Ishikawa (cell line): Measurements from ENCODE around the gene NFATC4.

ENCODE experiments used
- CEBPB ChIP-seq: IDR thresholded peaks from 2 replicates; pipeline ENCODE4 v1.6.1; 2012
- CREB1 ChIP-seq: IDR thresholded peaks from 2 replicates; pipeline ENCODE4 v1.6.1; 2012; ENCODE audit warnings: low read depth
- EGR1 ChIP-seq: IDR thresholded peaks from 2 replicates; pipeline ENCODE4 v1.6.1; 2012
- EP300 ChIP-seq: IDR thresholded peaks from 2 replicates; pipeline ENCODE4 v1.6.1; 2012; ENCODE audit warnings: borderline replicate concordance
- FOXM1 ChIP-seq: IDR thresholded peaks from 2 replicates; pipeline ENCODE4 v1.6.1; 2012; ENCODE audit warnings: low read depth, borderline replicate concordance
- NFIC ChIP-seq: IDR thresholded peaks from 2 replicates; pipeline ENCODE4 v1.6.1; 2012
- RAD21 ChIP-seq: IDR thresholded peaks from 2 replicates; pipeline ENCODE4 v1.6.1; 2012; ENCODE audit warnings: low read depth
- TAF1 ChIP-seq: IDR thresholded peaks from 2 replicates; pipeline ENCODE4 v1.6.1; 2012; ENCODE audit warnings: low read depth, mild to moderate bottlenecking
- TCF12 ChIP-seq: IDR thresholded peaks from 2 replicates; pipeline ENCODE4 v1.6.1; 2012; ENCODE audit warnings: low read depth
- TEAD4 ChIP-seq: IDR thresholded peaks from 2 replicates; pipeline ENCODE4 v1.6.1; 2012
- YY1 ChIP-seq: IDR thresholded peaks from 2 replicates; pipeline ENCODE4 v1.6.1; 2012; ENCODE audit warnings: low read depth
- ZBTB7A ChIP-seq: IDR thresholded peaks from 2 replicates; pipeline ENCODE4 v1.6.1; 2012; ENCODE audit warnings: low read depth
- TF ChIP-seq, protein P1 (sequence below): IDR thresholded peaks from 2 replicates; pipeline ENCODE4 v1.6.1; 2012; ENCODE audit warnings: low read depth, mild to moderate bottlenecking
- TF ChIP-seq, protein P2 (sequence below): IDR thresholded peaks from 2 replicates; pipeline ENCODE4 v1.6.1; 2012
- TF ChIP-seq, protein P3 (sequence below): IDR thresholded peaks from 2 replicates; pipeline ENCODE4 v1.6.1; 2012

Gene NFATC4

DNA sequence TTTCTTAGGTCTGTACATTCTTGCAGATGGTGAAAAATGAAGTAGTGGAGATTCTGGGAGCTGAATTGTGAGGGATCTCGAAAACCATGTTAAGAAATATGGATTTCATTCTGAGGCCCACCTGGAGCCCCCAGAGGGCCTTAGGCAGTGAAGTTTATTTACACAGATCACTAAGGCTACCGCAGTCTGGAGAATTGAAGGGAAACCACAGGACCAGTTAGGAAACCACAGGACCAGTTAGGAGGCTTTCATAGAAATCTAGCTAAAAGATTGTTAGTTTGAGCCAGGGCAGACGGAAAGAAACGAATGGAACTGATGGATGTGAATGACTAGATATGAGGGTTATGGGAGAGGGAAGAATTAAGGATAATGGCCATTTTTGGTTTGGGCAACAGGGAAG, 54.3 kb downstream of the NFATC4 start:
- no peak for TF ChIP-seq CEBPB
- no peak for TF ChIP-seq FOXM1
- no peak for TF ChIP-seq EP300
- TF ChIP-seq TAF1 = no peak
- no peak for TF ChIP-seq EGR1
- no peak for TF ChIP-seq YY1
- TF ChIP-seq NFIC = no peak
- TF ChIP-seq TEAD4 = no peak
- no peak for TF ChIP-seq TCF12
- TF ChIP-seq CREB1 = no peak

DNA sequence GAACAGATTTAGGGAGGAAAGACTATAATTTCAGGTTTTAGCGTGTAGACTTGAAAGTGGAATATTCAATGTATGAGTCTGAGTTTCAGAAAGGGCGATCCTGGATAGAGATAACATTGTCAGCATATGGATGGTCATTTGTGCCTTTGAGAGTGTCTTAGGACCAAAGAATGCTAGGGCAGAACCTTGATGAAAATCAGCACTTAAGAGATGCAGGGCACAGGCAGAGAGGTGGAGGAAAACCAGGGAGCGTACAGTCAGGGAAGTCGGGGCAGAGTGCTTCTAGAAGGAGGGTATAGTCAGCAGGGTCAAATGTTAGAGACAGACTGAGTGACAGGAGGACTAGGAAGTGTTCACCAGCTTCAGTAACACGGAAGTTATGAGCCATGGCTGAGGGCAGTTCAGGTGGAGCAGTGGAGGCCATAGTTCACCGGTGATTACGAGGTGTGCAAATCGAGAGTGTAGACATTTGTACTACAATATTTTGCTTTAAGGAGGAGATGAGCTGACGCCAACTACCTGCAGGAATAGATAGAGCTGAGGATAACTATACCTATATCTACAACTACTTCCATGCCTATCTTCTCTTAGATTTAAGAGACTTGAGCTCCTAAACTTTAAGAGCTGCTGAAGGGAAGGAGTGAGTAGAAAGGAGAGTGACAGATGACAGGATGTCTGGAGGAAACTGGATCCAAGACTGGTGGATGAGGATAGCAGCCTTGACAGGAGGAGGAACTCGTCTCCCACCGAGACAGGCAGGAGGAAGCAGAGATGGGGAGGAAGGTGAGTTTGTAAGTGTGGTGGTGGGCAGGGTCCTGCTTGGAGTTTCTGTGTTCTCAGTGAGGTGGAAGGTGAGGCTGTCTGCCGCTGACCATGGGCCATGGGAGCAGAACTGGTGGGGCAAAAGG, 55.0 kb downstream of the NFATC4 start:
- TF ChIP-seq EP300 (no peak), FOXM1 (no peak), NFIC (no peak), RAD21 (no peak)
- TF ChIP-seq, protein P1, sequence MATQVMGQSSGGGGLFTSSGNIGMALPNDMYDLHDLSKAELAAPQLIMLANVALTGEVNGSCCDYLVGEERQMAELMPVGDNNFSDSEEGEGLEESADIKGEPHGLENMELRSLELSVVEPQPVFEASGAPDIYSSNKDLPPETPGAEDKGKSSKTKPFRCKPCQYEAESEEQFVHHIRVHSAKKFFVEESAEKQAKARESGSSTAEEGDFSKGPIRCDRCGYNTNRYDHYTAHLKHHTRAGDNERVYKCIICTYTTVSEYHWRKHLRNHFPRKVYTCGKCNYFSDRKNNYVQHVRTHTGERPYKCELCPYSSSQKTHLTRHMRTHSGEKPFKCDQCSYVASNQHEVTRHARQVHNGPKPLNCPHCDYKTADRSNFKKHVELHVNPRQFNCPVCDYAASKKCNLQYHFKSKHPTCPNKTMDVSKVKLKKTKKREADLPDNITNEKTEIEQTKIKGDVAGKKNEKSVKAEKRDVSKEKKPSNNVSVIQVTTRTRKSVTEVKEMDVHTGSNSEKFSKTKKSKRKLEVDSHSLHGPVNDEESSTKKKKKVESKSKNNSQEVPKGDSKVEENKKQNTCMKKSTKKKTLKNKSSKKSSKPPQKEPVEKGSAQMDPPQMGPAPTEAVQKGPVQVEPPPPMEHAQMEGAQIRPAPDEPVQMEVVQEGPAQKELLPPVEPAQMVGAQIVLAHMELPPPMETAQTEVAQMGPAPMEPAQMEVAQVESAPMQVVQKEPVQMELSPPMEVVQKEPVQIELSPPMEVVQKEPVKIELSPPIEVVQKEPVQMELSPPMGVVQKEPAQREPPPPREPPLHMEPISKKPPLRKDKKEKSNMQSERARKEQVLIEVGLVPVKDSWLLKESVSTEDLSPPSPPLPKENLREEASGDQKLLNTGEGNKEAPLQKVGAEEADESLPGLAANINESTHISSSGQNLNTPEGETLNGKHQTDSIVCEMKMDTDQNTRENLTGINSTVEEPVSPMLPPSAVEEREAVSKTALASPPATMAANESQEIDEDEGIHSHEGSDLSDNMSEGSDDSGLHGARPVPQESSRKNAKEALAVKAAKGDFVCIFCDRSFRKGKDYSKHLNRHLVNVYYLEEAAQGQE = no peak
- TF ChIP-seq, protein P2, sequence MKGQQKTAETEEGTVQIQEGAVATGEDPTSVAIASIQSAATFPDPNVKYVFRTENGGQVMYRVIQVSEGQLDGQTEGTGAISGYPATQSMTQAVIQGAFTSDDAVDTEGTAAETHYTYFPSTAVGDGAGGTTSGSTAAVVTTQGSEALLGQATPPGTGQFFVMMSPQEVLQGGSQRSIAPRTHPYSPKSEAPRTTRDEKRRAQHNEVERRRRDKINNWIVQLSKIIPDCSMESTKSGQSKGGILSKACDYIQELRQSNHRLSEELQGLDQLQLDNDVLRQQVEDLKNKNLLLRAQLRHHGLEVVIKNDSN = no peak

DNA sequence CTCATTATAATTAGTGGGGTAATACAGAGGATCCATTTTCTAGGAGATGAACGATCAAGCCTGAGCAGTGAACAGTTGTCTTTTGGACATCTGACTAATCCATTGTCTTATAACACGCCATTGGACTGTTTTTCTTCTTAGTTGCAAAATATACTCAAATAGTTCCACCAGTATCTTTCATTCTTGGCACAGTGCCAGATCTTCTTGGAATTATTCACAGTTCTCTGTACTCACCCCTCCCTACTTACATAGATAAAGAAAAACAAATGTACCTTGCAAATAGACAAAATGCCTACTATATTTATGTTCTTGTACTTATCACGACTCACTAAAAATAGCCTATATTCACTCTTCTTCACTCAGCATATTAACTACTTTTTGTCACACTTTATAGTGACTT, 57.7 kb downstream of the NFATC4 start:
- TF ChIP-seq NFIC = peak; percentile 95
- no peak for TF ChIP-seq ZBTB7A

DNA sequence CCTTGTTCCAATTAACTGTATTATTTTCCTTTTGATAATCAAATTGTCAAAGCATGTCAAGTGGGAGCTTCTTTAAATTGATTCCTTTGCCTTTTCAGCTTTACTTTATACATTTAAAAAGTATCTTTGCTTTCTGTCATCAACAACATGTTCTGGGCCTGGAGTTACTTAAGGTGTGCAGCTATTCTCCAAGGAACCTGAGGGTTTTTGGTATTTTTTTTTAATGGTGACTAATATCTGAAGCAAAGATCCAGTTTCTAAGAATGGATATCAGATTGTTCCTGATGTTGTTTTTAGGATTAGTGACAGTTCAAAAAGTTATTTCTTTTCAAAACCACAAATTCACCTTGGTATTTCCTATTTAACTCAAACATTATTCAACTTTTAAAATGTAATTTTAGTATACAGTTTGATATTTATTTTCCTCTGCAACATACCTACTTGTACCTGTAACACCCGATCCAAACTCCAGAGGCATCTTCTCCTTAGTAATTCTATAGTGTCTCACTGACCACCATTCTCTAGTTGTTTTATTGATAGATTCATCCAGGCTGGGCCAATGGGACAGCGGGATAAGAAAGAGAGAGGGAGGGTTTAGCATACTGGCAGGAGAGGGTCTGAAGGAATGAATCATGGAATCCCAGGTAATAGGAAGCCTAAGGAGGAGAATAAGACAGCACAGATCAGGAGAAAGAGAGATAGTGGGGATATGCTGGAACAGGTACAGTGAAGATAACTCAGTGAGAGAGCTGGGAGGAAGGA, 58.3 kb downstream of the NFATC4 start:
- TF ChIP-seq EP300 = no peak
- no peak for TF ChIP-seq FOXM1
- TF ChIP-seq EGR1 = no peak
- TF ChIP-seq, protein P2 = no peak
- no peak for TF ChIP-seq NFIC
- TF ChIP-seq CEBPB = no peak
- TF ChIP-seq, protein P1 = no peak
- TF ChIP-seq, protein P3, sequence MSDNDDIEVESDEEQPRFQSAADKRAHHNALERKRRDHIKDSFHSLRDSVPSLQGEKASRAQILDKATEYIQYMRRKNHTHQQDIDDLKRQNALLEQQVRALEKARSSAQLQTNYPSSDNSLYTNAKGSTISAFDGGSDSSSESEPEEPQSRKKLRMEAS = no peak
- TF ChIP-seq TEAD4 = no peak
- TF ChIP-seq TCF12 = no peak
- TF ChIP-seq CREB1 = no peak
- TF ChIP-seq YY1 = no peak
- no peak for TF ChIP-seq TAF1
- TF ChIP-seq RAD21 = no peak
- TF ChIP-seq ZBTB7A = no peak

DNA sequence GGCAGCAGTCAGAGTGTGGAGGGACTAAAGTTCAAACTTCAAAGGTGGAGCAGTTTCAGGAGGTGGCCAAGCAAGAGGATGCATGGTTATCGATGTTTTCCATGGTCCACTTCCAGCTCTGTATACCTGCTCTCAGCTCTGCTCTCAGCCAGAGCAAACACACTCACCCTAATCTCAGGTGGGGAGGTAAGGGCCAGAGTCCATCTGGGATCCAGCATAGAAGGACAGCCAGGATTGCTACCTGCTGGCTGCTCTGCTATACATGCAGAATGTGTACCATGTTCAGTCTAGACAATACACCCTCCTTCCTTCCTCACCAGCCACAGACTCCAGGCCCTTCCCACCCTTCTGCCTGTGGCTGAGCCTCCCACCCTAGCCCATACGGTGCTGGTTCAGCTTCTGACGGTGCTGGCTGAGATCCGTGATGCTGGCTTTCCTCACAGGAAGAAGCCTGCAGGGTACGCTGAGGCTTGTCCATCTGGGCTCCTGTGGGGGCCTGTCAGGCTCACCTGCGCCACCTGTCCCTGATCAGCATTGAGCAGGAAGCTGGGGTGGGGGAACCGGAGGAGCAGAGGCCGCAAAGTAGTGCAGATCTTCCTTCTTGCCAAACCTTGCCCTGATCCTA, 59.0 kb downstream of the NFATC4 start:
- TF ChIP-seq, protein P1 = no peak
- TF ChIP-seq TCF12 (no peak), FOXM1 (no peak)
